ENCODE measurements around the gene PTGR2.

DNA sequence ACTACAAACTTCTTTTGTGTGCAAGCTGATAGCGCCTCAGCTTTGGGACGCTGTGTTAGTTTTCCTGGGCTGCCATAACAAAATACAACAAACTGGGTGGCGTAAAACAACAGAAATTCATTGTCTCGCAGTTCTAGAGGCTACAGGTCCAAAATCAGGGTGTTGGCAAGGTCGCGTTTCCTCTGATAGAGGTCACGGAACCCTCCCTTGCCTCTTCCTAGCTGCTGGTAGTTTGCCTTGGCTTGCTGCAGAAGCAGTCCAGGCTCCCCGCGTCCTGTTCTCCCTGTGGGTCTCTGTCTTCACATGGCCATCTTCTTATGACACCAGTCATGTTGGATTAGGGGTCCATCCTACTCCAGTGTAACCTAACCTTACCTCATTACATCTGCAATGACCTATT, 32.8 kb upstream of the PTGR2 start:
- no peak for TF ChIP-seq POLR2A (IDR thresholded peaks at IDR 0.05)
- TF ChIP-seq, protein P1, sequence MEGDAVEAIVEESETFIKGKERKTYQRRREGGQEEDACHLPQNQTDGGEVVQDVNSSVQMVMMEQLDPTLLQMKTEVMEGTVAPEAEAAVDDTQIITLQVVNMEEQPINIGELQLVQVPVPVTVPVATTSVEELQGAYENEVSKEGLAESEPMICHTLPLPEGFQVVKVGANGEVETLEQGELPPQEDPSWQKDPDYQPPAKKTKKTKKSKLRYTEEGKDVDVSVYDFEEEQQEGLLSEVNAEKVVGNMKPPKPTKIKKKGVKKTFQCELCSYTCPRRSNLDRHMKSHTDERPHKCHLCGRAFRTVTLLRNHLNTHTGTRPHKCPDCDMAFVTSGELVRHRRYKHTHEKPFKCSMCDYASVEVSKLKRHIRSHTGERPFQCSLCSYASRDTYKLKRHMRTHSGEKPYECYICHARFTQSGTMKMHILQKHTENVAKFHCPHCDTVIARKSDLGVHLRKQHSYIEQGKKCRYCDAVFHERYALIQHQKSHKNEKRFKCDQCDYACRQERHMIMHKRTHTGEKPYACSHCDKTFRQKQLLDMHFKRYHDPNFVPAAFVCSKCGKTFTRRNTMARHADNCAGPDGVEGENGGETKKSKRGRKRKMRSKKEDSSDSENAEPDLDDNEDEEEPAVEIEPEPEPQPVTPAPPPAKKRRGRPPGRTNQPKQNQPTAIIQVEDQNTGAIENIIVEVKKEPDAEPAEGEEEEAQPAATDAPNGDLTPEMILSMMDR (IDR thresholded peaks at IDR 0.05): no peak

All from thyroid gland (tissue), 4 donors.